Measurements from ENCODE around the gene LRRFIP1.
"Not testable (repeated sequence)": the region's sequence is repeated elsewhere in the genome, so short reads cannot be mapped to it uniquely, and the experiment has no call there.

Gene LRRFIP1

GRCh38 chr2:237686659-237687136, 59.3 kb downstream of the LRRFIP1 start:
- no peak for DNase-seq
- Mint-ChIP-seq H3K4me3 (no peak overlapping the region), H3K4me1 (peaks cover 70% of the 10 kb centered on the region), H3K27me3 (ENCODE audit: low read depth, poor library complexity) (peaks cover 13% of the 10 kb centered on the region), H3K27ac (no peak overlapping the region), H3K36me3 (ENCODE audit: low read depth) (peaks cover 35% of the 10 kb centered on the region), H3K9me3 (peaks cover 9% of the 10 kb centered on the region)
- TF ChIP-seq, protein P1, sequence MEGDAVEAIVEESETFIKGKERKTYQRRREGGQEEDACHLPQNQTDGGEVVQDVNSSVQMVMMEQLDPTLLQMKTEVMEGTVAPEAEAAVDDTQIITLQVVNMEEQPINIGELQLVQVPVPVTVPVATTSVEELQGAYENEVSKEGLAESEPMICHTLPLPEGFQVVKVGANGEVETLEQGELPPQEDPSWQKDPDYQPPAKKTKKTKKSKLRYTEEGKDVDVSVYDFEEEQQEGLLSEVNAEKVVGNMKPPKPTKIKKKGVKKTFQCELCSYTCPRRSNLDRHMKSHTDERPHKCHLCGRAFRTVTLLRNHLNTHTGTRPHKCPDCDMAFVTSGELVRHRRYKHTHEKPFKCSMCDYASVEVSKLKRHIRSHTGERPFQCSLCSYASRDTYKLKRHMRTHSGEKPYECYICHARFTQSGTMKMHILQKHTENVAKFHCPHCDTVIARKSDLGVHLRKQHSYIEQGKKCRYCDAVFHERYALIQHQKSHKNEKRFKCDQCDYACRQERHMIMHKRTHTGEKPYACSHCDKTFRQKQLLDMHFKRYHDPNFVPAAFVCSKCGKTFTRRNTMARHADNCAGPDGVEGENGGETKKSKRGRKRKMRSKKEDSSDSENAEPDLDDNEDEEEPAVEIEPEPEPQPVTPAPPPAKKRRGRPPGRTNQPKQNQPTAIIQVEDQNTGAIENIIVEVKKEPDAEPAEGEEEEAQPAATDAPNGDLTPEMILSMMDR (IDR thresholded peaks at IDR 0.05), result no peak

DNA sequence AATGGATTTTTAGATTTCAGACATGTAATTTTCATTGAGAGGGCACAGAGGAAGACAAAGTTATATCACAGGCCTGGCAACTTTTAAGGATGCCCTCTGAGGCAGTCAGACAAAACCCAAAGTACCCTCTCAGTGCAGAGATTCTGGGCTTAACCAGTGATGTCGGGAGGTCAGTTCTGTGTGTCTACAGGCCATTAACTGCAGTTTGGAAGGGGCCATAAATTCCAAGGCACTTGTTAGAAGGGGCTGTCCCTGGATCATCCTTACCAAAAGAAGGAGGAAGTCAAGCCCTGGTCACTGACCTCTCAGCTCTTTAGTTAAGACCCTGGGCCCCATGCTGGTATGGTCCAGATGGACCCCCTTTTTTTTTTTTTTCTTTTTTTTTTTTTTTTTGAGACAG, 60.7 kb downstream of the LRRFIP1 start:
- Mint-ChIP-seq H3K27ac (peak overlapping the region; percentile 85), H3K4me3 (no peak overlapping the region), H3K4me1 (peaks cover 63% of the 10 kb centered on the region), H3K27me3 (ENCODE audit: low read depth, poor library complexity) (peaks cover 16% of the 10 kb centered on the region), H3K9me3 (peaks cover 9% of the 10 kb centered on the region), H3K36me3 (ENCODE audit: low read depth) (peaks cover 28% of the 10 kb centered on the region)
- TF ChIP-seq, protein P1 (IDR thresholded peaks at IDR 0.05), result no peak
- DNase-seq, result no peak

GRCh38 chr2:237688541-237688940, 61.2 kb downstream of the LRRFIP1 start:
- not testable (repeated sequence) for DNase-seq, H3K4me3 Mint-ChIP-seq, H3K9me3 Mint-ChIP-seq, H3K27ac Mint-ChIP-seq
- peaks cover 68% of the 10 kb centered on the region for H3K4me1 Mint-ChIP-seq
- H3K36me3 Mint-ChIP-seq (ENCODE audit: low read depth), result peaks cover 24% of the 10 kb centered on the region
- peaks cover 20% of the 10 kb centered on the region for H3K27me3 Mint-ChIP-seq (ENCODE audit: low read depth, poor library complexity)

DNA sequence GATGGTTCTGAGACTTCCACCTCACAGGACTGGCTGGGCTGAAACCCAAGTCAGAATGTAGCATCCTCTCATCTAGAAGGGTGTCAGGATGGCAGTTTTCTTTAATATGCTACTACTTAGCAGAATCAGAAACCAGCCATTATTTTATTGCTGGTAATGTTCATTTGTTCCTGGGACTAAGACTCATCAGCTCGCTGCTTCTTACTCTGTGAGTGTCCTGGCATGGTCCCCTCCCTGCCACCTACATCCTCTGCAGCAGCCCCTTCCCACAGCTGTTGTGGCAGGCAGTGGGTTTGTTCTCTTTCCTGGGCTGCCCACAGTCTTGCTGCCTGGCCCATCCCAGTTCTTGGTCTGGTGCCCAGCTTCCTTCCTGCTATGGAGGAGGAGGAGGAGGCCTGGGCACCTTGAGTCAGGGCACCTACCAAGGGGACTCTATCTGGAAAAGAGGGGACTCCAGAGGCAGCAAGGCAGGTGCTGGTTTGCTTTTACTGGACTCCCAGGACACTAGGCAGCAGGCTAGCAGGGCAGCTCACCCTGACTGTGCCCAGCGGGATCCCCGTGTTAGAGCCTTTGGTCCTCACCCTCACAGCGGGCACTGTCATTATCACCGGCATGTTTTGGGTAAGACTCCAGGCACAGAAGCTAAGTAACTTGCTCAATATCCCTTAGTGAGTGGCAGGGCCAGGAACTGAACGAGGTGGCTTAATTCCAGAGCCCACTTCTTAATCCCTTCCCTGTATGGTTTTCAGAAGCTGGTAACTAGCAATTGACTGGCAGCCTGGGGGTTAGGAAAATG, 62.1 kb downstream of the LRRFIP1 start:
- Mint-ChIP-seq H3K4me3 (peak overlapping the region; percentile 77), H3K27me3 (ENCODE audit: low read depth, poor library complexity) (peaks cover 24% of the 10 kb centered on the region), H3K9me3 (peaks cover 6% of the 10 kb centered on the region), H3K27ac (no peak overlapping the region), H3K36me3 (ENCODE audit: low read depth) (peaks cover 15% of the 10 kb centered on the region), H3K4me1 (peaks cover 78% of the 10 kb centered on the region)
- DNase-seq, result no peak
- TF ChIP-seq, protein P1 (IDR thresholded peaks at IDR 0.05), result no peak

- no peaks in the 10 kb centered on the region for H3K9me3 Mint-ChIP-seq
- peak overlapping the region; percentile 77 for H3K4me3 Mint-ChIP-seq
- H3K27ac Mint-ChIP-seq, result peak overlapping the region; percentile 55
- peaks cover under 1% of the 10 kb centered on the region for H3K36me3 Mint-ChIP-seq (ENCODE audit: low read depth)
- peak; percentile 54 for DNase-seq
- peaks cover 24% of the 10 kb centered on the region for H3K27me3 Mint-ChIP-seq (ENCODE audit: low read depth, poor library complexity)
- H3K4me1 Mint-ChIP-seq, result peaks cover 84% of the 10 kb centered on the region
- TF ChIP-seq, protein P1 (IDR thresholded peaks at IDR 0.05), result no peak
Observed at GRCh38 chr2:237691029-237691907, 63.9 kb downstream of the LRRFIP1 start.

DNA sequence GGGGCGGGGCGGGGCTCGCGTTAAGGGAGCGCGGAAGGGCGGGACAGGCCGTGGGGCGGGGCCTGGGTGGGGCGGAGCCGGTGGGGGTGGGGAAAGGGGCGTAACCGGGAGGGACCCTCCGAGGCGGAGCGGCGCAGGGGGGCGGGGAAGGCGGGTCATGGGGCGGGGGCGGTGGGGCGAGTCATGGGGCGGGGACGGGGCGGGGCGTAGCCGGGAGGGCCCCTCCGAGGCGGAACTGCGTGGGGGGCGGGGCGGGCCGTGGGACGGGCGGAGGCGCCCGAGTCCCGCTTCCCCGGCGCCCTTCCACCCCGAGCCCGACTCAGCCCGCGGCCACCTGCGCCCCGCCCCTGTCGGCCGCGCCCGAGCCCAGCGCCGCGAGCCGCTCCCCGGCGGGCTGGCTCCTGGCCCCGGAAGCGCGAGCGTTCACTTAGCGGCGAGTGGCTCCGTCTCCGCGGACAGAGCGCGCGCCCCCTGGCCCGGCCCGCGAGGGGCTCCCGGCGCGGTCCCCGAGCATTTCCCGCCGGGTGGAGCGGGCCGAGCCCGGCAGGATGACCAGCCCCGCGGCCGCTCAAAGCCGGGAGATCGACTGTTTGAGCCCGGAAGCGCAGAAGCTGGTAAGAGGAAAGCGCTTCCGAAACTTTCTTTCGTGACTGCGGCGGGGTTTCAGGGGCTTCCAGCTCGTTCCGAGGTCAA, 64.7 kb downstream of the LRRFIP1 start:
- Mint-ChIP-seq H3K4me3 (peak overlapping the region; percentile 77), H3K27ac (no peak overlapping the region), H3K4me1 (peaks cover 84% of the 10 kb centered on the region), H3K36me3 (ENCODE audit: low read depth) (no peaks in the 10 kb centered on the region), H3K9me3 (no peaks in the 10 kb centered on the region), H3K27me3 (ENCODE audit: low read depth, poor library complexity) (peaks cover 28% of the 10 kb centered on the region)
- TF ChIP-seq, protein P1 (IDR thresholded peaks at IDR 0.05), result no peak
- peak; percentile 99 for DNase-seq

Data from nephron progenitor cell (in vitro differentiated cells).